Epithelial cell of proximal tubule (primary cell): ENCODE results near the gene NFX1. TPM values are rescaled to one million over a fixed set of nuclear protein-coding genes. Genes with fewer than 3 reads are reported as not detected.
"Not testable (repeated sequence)": the region's sequence is repeated elsewhere in the genome, so short reads cannot be mapped to it uniquely, and the experiment has no call there.

Experiments used
- DNase-seq: peaks from one replicate; pipeline ENCODE4 v3.0.0-alpha.2; 2011; ENCODE audit warnings: low read depth
- H3K4me3 ChIP-seq: 2 replicates; pipeline ENCODE4 v1.5.1; 2011; ENCODE audit warnings: low read depth, mild to moderate bottlenecking, low read length
- total RNA-seq: library from RNA; depleted of rRNA; stranded (reverse); fragments of >200 nt; gene quantifications from 2 replicates; pipeline ENCODE4 v1.2.3, GENCODE V29; 2015
- TF ChIP-seq, protein P1 (sequence below): conservative IDR thresholded peaks from 2 replicates; pipeline ENCODE4 v1.5.1; 2012; ENCODE audit warnings: low read depth, mild to moderate bottlenecking, low read length

Gene NFX1
- total RNA-seq, 1 donor from 2014 or later, result 15.6 TPM

DNA sequence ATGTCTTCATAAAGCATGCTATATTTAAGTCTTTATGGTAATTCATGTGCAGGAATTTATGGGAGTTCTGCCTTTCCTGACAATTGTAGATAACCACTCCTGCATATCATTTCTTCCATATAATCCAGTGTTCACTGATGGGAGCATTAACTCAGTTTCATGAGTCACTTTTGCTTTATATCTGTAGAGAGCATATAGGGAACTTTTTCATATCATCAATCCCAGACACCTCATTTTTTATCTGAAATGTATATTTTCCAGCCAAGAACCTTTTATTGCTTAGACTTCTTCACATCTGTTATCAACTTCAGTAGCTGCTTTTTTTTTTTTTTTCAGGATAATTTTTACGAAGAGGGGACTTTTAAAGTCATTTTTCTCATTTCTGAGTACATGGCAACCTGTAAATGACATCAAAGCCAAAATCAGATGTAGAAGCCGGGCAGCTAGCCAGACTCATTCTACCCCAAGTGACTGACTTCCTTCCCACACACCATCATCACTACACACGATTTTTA is 41.1 kb downstream of the NFX1 start:
- H3K4me3 ChIP-seq, result no peak overlapping the region
- no peak for DNase-seq
- TF ChIP-seq, protein P1, sequence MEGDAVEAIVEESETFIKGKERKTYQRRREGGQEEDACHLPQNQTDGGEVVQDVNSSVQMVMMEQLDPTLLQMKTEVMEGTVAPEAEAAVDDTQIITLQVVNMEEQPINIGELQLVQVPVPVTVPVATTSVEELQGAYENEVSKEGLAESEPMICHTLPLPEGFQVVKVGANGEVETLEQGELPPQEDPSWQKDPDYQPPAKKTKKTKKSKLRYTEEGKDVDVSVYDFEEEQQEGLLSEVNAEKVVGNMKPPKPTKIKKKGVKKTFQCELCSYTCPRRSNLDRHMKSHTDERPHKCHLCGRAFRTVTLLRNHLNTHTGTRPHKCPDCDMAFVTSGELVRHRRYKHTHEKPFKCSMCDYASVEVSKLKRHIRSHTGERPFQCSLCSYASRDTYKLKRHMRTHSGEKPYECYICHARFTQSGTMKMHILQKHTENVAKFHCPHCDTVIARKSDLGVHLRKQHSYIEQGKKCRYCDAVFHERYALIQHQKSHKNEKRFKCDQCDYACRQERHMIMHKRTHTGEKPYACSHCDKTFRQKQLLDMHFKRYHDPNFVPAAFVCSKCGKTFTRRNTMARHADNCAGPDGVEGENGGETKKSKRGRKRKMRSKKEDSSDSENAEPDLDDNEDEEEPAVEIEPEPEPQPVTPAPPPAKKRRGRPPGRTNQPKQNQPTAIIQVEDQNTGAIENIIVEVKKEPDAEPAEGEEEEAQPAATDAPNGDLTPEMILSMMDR, result no peak

DNA sequence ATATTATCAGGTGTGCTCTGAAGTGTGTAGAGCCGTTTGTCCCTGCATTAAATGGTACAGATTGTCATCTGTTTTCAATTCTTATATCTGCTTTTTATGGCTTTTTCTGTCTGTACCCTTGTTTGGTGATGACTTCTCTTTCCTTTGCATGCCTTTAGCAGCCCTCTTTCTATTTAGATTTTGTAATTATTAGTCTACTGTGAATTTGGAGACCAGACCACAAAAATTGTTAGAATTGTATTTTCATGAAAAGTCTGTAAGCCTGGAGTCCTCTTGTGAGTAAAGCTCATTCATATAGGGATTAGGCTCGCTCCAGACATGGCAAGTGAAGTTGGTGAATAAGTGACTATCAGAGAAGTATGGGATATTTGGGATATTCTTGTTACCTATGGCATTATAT is 41.7 kb downstream of the NFX1 start:
- H3K4me3 ChIP-seq, result no peak overlapping the region
- DNase-seq, result no peak
- TF ChIP-seq, protein P1, result no peak

DNA sequence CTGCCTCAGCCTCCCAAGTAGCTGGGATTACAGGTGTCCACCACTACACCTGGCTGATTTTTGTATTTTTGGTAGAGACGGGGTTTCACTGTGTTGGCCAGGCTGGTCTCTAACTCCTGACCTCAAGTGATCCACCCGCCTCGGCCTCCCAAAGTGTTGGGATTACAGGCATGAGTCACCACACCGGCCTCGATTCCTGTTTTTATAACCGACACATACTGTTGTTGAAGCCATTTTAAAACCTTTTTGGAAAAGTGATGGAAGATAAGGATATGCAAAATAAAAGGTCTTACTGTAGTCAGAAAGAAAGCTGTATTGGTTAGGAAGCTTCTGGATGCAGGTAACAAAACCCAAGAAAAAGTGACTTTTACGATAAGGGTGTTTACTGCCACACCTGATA is 42.6 kb downstream of the NFX1 start:
- DNase-seq, H3K4me3 ChIP-seq: not testable (repeated sequence)

DNA sequence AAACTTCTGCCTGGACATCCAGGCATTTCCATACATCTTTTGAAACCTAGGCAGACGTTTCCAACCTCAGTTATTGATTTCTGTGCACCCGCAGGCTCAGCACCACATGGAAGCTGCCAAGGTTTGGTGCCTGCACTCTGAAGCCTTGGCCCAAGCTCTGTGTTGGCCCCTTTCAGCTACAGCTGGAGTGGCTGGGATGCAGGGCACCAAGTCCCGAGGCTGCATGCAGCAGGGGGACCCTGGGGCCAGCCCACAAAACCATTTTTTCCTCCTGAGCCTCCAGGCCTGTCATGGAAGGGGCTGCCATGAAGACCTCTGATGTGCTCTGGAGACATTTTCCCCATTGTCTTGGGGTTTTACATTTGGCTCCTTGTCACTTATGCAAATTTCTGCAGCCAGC is 49.9 kb downstream of the NFX1 start:
- TF ChIP-seq, protein P1, result no peak
- no peak for DNase-seq
- H3K4me3 ChIP-seq, result no peak overlapping the region

DNA sequence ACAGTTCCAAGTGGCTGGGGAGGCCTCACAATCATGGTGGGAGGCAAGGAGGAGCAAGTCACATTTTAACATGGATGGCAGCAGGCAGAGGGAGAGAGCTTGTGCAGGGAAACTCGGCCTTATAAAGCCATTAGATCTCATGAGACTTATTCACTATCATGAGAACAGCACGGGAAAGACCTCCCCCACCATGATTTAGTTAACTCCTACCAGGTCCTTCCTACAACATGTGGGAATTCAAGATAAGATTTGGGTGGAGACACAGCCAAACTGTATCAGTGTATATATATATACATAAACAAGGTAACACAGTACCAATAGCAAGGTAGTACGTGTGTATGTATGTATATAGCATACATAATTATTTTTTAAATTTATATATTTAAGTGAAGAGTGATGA is 50.9 kb downstream of the NFX1 start:
- H3K4me3 ChIP-seq, result no peak overlapping the region
- no peak for DNase-seq
- TF ChIP-seq, protein P1, result no peak

DNA sequence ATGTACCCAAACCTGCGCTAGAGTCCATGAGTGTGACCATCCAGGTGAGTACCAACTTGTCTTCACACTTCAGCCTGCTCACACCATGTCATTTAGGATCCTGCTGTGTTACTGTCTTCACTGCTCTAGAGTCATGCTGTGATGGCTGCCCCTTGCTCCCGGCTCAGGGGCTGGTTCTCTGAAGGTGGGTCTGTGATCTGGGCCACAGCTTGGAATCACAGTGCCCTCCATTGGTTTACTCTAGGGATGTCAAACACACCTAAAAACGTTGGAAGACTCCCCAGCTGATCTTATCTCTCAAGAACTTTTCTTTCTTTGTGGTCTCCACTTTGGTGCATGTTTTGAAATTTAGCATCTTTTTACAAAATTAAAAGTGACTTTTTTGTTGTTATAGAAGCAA is 53.8 kb downstream of the NFX1 start:
- TF ChIP-seq, protein P1, result no peak

DNA sequence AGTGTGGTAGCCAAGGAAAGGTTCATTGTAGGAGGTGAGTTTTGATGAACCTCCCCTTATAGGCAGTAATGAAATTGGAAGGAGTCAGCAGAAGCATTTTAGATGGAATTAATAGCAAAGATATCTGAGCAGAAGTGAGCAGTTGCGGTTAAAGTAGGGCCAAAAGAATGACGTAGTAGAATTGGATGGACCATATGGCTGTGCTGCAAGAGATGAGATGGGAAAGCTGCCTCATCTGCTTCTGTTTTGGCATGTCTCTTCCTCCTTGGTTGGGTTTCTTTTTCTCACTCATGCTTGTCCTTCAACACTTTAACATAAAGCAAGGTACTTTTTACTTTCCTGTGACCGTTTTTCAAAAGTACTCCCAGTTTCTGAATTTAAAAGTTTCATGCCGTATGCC is 56.2 kb downstream of the NFX1 start:
- DNase-seq, result no peak
- H3K4me3 ChIP-seq, result no peak overlapping the region
- TF ChIP-seq, protein P1, result no peak

More for the DNA sequence above, 53.8 kb downstream of the NFX1 start:
- no peak for DNase-seq
- no peak overlapping the region for H3K4me3 ChIP-seq
